OCI-LY1 (cell line): ENCODE results near the gene GABBR2.

ENCODE experiments used
- EZH2 ChIP-seq: fragments of 200-600 bp; sonication (generic), shearing (Covaris generic); IDR thresholded peaks from 2 replicates; pipeline ENCODE4 v1.8.0; 2017; ENCODE audit warnings: borderline replicate concordance, mixed run types, mild to moderate bottlenecking, antibody characterized with exemption, low read length, moderate library complexity, mixed read lengths
- TF ChIP-seq, protein P1 (sequence below): fragments of 200-600 bp; sonication (generic), shearing (Covaris generic); IDR thresholded peaks from 2 replicates; pipeline ENCODE4 v1.5.1; 2017; ENCODE audit warnings: mild to moderate bottlenecking, antibody characterized with exemption, low read length, moderate library complexity, mixed read lengths

DNA sequence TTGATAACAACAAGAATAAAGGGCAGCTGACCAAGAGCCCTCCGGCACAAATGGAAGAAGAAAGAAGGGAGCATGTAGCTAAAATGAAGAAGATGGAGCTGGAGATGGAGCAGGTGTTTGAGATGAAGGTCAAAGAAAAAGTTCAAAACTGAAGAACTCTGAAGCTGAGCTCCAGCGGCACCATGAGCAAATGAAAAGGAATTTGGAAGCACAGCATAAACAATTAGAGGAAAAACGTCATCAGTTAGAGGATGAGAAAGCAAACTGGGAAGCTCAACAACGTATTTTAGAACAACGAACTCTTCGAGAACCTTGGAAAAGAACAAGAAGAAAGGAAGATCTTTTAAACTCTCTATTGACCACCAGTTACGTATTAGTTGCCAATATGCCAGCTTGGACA, 100.9 kb downstream of the GABBR2 start:
- TF ChIP-seq, protein P1, sequence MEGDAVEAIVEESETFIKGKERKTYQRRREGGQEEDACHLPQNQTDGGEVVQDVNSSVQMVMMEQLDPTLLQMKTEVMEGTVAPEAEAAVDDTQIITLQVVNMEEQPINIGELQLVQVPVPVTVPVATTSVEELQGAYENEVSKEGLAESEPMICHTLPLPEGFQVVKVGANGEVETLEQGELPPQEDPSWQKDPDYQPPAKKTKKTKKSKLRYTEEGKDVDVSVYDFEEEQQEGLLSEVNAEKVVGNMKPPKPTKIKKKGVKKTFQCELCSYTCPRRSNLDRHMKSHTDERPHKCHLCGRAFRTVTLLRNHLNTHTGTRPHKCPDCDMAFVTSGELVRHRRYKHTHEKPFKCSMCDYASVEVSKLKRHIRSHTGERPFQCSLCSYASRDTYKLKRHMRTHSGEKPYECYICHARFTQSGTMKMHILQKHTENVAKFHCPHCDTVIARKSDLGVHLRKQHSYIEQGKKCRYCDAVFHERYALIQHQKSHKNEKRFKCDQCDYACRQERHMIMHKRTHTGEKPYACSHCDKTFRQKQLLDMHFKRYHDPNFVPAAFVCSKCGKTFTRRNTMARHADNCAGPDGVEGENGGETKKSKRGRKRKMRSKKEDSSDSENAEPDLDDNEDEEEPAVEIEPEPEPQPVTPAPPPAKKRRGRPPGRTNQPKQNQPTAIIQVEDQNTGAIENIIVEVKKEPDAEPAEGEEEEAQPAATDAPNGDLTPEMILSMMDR: no peak
- no peak for TF ChIP-seq EZH2
